GM19043 (cell line): ENCODE measurements around the gene TRIM23.
"Not testable (repeated sequence)": the region's sequence is repeated elsewhere in the genome, so short reads cannot be mapped to it uniquely, and the experiment has no call there.

Experiments
- ATAC-seq: cut with Tn5 transposase; IDR thresholded peaks from one replicate; pipeline ENCODE4 v1.9.1; 2021; ENCODE audit warnings: low read depth; ENCODE audit not compliant: unreplicated experiment

TRIM23 gene

GRCh38 chr5:65624025-65624570 lies at the start of gene TRIM23:
TRIM23 (minus strand) TSS chr5:65624333; CDS start chr5:65624274, 59 bp downstream.
- ATAC-seq: peak; percentile 94

GRCh38 chr5:65672796-65673195 lies 48.7 kb upstream of the TRIM23 start:
- no peak for ATAC-seq

GRCh38 chr5:65668696-65669095 lies 44.6 kb upstream of the TRIM23 start:
- ATAC-seq: no peak

- no peak for ATAC-seq
Observed at GRCh38 chr5:65663804-65664521, 39.8 kb upstream of the TRIM23 start.

GRCh38 chr5:65654713-65655112 lies 30.6 kb upstream of the TRIM23 start:
- ATAC-seq: no peak

GRCh38 chr5:65651144-65651543 lies 27.0 kb upstream of the TRIM23 start:
- ATAC-seq: no peak

- no peak for ATAC-seq
Observed at GRCh38 chr5:65647941-65648340, 23.8 kb upstream of the TRIM23 start.

- no peak for ATAC-seq
Observed at GRCh38 chr5:65646938-65647337, 22.8 kb upstream of the TRIM23 start.

GRCh38 chr5:65640240-65640639 lies 16.1 kb upstream of the TRIM23 start:
- no peak for ATAC-seq

GRCh38 chr5:65630981-65631380 lies 6.8 kb upstream of the TRIM23 start:
- ATAC-seq: no peak

GRCh38 chr5:65625743-65626142 lies 1.6 kb upstream of the TRIM23 start:
- ATAC-seq: no peak

- ATAC-seq: peak; percentile 66
Observed at GRCh38 chr5:65624571-65625555, 730 bp upstream of the TRIM23 start, which contains the start of the genes SHLD3 and TRAPPC13. SHLD3 (plus strand) TSS chr5:65625027; CDS start chr5:65629588, 4,561 bp downstream. TRAPPC13 (plus strand) TSS chr5:65625027; CDS start chr5:65625061, 34 bp downstream.

- no peak for ATAC-seq
Observed at GRCh38 chr5:65623482-65623881, 651 bp downstream of the TRIM23 start.

GRCh38 chr5:65621961-65622360 lies 2.2 kb downstream of the TRIM23 start:
- ATAC-seq: not testable (repeated sequence)

- no peak for ATAC-seq
Observed at GRCh38 chr5:65620021-65620420, 4.1 kb downstream of the TRIM23 start.

GRCh38 chr5:65612298-65612907 lies 11.7 kb downstream of the TRIM23 start:
- no peak for ATAC-seq

- no peak for ATAC-seq
Observed at GRCh38 chr5:65611524-65611923, 12.6 kb downstream of the TRIM23 start.

- ATAC-seq: not testable (repeated sequence)
Observed at GRCh38 chr5:65601761-65602160, 22.4 kb downstream of the TRIM23 start.

- ATAC-seq: no peak
Observed at GRCh38 chr5:65588694-65589093, 35.4 kb downstream of the TRIM23 start.

GRCh38 chr5:65577141-65577540 lies 47.0 kb downstream of the TRIM23 start:
- ATAC-seq: no peak
